ENCODE data around the gene SLC6A13.

Gene SLC6A13

DNA sequence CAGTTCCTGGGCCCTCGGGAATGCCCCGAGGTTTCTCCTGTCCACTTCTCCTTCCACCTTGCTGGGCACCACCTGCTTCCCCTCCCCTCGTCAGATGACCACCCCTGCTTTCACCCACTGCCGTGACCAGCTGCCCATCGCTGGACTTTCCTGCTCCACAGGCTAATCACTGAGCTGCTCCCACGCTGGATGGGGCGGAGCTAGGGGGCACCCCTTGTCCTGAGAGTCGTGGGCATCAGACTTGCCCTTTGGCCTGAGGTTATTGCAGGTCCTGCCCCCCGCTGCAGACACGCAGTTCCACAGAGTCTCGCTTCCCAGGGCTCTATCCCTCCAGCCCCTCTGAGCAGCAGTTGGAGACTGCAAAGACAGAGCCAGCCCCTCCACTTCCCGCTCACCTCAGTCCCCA, 49.1 kb downstream of the SLC6A13 start:
- DNase-seq: no peak

DNA sequence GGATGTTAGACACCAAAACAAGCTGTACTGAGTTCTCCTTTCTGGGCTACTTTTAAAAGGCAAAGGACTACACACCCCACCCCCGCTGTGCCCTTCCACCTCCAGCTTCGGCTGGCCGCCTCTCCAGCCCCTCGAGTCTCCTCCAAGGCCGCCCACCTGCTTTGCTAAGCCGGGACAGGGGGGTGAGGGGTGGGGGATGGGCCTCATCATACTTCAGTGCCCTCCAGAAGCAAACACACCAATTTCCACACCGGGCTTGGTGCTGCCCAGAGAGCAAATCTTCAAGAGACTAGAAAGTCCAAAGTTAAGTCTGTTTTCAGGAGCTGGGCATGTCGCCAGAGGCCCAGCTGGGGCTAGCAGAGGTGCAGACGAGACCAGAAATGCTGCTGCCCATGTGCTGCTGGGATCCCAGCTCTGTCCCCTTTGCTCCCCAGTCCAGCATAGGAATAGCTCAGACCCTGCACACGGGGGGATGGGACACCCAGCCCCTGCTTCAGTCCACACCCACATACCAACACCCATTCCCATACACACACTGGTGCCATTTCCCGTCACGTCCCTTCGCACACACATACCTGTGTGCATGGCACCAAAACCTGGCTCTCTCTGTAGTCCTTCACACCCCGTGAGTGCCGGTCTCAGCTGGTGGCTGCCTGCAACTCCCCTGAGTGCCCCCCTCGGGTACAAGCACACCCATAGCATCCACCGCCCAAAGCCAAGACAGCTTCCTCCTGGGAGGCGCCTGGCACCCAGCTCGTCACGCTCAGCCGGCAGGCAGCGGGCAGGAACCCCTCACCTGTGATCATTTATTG, 49.7 kb downstream of the SLC6A13 start:
- no peak for DNase-seq

DNA sequence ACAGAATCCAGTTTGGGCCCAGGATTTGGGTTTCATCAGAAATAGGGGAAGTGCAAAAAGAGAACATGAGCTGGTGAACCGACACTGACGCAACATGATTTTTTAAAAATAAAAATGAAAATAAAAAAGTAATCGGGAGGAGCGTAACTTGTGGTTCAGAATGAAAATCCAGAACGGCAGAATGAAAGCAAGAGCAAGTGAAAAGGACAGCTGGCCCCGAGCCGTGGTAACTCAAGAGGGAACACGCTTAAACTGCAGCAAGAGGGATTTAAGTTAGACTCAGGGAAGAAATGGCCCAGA, 50.3 kb downstream of the SLC6A13 start:
- DNase-seq: no peak

DNA sequence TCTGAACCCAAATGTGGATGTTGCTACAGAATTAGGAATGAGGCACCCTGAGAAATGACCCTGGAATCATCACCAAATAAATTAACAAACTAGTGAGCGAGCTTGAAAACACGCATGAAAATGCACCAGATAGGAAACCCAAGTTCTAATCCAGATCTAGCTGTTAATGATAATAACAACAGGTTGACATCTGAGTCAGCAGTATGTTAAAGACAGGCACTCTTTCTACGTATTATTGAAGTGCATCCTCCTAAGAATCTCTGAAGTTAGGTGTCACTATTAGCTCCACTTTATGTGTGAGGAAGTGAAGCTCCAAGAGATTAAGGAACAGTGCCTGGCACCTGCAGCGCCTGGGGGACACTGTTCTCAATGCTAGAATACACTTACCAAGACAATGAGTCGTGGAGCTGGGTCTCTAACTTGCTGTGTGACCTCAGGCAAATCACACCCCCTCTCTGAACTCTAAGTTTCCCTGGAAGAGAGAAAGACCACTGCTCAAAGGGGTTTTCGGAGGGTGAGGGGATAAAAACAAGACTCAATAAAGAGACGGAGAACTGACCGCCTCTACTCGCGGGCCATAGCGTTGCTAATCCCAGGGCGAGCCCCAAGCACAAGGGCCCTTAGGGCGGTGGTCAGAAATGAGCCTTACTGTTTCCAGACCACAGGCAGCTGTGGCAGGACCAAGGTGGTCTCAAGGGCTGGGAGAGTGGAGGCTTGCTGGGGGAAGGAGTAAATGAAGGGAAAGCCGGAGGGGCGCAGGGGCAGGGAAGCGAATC, 50.8 kb downstream of the SLC6A13 start:
- DNase-seq: no peak

DNA sequence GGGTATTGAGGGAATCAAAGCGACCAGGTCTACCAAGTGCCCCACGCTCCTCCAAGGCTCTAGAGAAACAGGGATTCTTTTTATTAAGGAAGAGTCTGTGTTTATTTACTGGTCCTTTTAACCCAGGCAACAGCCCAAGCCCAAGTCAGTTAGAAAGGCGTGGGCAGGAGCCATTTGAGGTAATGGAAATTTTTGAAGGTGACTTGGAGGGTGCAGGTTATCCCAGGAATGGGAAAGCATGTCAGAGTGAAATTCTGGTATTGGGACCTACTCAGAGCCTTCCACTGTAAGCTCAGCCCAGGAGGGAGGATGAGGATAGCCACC, 51.5 kb downstream of the SLC6A13 start:
- no peak for DNase-seq

DNA sequence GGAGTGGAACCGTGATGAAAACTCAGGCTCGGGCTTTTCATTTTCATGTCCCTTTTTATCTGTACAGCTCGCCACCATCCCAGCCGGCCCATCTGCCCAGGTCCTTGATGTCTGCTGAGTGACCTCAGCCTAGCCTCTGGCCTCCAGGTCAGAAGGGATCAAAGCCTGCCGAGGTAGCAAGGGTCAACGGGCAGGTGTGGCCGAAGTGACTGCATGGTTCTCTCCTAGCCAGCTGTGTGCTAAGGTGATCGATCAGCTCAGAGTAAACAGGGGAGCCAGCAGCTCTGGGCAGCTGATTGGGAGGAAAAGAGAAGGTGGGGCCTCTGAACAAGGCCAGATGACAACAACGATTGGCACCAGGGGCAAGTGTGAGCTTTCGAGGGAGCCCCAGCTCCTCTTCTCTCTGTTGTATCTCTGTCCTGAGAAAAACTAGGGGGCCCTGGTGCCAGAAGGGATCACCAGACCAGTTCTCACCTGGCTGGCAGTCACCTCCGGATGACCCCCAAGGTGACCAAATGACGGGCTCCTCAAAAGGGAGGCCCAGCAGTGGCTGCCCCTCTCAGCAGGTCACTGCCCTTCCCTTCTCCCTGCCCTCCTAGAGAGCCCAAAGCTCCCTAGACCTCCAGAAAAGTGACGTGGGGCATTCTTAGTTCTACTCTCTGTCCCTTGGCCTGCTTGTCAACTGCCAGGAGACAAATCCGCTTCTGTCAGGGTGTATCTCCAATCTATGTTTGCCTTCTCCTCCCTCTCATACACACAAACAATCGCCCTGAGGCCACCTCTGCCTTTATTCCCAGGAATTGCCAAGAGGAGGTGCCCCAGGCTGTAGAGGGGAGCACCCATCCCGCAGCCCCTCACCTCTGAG, 52.1 kb downstream of the SLC6A13 start:
- DNase-seq: no peak

DNA sequence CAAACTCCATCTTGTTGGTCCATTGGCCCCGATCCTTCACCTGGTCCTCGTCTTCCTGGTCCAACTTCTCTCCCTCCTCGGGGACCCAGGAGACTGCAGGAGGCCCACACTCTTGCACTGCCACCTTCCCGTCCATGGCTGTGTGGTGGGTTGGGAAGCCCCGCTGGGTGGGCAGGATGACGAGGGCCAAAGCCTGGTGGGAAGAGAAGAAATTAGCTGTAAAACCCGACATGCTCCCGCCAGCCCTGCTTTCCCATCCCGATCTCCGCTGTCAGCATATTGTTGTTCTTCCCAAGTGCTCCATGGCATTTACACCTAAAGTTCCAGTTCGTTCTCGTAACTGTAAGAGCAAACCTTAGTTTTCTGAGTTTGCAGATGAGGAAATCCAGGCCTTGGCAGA, 52.8 kb downstream of the SLC6A13 start:
- DNase-seq: no peak

DNA sequence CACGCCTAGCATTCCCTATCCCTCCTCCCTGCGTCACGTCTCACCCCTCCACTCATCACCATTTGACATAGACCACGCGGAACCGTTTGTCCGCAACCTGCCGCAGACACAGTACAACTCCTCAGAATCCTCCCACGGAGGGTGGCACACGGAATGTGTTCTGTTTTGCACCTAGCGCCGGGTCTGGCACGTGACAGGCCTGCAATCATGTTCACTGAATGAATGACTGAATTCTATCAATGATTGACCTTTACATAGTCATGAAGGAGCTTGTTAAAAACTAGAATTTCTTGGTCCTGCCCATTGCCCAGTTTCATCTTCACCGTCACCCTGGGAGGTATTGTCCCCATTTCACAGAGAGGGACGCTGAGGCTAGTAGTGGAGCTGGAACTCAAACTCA, 53.4 kb downstream of the SLC6A13 start:
- DNase-seq: no peak

DNA sequence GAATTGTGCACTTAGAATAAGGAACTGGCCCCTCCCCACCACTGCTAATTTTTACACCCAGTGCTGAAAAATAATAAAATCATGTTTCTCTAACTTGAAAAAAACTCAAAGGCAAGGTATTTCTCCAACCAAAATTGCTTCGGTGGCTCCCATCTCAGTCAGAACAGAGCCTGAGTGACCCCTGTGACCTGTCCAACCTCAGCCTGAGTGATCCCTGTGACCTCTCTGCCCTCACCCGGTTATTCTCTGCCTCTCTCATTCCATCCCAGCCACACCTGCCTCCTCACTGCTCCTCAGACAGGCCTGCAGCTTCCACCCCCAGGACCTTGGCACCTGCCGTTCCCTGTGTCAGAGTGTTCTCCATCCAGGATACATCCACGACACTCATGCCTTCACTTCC, 53.8 kb downstream of the SLC6A13 start:
- DNase-seq: no peak

DNA sequence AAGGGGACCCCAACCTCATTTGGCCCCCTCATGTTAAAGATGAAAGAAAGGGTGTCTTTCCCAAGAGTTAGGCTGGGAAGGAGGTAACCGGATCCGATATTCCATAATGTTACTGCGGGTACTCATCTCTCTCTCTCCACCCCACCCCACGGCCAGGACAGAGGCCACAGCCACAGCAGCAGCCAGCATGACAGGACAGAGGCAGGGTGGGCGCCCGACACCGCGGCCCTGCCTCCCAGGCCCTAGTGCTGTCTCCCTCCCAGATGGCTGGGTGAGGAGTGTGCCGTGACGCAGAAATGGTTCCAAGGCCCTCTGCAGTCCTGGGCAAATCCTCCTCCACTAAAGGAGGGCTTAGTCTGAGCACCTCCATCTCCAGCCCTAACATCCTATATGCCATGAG, 54.8 kb downstream of the SLC6A13 start:
- no peak for DNase-seq

DNA sequence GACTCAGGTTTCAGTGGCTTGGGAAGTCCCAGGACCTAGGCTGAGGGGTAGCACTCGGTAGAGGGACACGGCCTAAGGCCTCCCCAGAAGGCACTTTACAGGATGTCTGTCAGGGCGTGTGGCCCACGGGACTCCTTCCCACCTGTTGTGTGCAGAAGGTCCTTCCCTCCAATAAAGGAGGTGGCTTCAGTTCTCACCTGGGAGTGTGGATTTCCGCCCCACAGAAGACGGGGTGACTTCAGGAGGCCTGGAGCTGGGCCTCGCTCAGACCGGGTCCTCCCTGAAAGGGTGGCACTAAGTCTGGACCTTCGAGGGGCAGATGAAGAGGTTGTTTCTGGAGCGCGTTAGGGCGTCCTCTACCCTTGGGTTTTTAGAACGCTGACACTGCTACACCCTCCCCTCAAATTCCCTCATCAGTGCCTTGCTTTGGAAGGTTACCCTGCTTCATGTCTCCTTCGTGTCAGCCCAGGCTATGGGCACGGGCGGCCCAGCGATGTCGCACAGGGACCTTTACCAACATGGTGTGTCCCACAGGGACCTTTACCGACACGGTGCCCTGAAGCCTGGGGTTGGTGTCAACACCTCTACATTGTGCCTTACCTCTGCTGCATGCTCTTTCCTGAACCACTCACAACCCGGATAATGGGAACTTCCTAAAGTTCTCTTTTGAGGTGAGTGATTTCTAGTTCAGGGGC, 55.7 kb downstream of the SLC6A13 start:
- DNase-seq: no peak

DNA sequence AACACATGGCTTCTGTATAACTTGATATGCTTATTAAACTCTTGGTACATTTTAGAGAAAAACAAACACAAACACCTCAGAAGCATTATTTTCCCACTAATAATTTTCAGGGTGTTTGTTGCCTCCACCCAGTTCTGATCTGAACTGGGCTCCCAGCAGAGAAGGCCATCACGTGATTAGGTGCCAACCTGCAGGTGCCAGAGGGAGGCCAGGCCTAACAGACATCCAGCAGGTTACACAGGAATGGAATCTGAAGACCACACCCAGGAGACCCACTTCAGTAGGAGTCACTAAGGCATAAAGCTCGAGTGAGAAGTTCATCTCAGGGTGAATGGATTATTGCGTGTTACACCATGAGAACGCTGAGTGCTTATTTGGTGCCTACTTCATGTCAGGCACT, 57.6 kb downstream of the SLC6A13 start:
- no peak for DNase-seq

DNA sequence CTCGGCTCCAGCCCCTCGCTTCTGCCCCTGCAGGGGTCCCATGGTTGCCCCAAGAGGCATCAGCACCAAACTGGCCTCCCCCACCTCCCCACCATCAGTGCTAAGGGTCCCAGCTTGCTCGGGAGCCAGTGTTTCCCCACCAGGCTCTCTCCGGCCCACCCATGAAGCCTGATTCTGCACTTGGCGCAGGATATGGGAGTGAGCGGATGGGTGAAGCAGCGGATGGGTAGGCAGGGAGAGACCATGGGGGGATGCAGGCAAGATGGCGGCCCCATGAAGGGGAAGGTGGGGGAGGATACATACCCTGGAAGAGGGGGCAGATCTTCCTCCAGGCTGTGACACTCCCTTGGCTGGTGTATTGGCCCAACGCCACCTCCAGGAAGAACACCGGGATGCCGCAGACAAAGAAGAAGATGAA, 58.4 kb downstream of the SLC6A13 start:
- DNase-seq: no peak

DNA sequence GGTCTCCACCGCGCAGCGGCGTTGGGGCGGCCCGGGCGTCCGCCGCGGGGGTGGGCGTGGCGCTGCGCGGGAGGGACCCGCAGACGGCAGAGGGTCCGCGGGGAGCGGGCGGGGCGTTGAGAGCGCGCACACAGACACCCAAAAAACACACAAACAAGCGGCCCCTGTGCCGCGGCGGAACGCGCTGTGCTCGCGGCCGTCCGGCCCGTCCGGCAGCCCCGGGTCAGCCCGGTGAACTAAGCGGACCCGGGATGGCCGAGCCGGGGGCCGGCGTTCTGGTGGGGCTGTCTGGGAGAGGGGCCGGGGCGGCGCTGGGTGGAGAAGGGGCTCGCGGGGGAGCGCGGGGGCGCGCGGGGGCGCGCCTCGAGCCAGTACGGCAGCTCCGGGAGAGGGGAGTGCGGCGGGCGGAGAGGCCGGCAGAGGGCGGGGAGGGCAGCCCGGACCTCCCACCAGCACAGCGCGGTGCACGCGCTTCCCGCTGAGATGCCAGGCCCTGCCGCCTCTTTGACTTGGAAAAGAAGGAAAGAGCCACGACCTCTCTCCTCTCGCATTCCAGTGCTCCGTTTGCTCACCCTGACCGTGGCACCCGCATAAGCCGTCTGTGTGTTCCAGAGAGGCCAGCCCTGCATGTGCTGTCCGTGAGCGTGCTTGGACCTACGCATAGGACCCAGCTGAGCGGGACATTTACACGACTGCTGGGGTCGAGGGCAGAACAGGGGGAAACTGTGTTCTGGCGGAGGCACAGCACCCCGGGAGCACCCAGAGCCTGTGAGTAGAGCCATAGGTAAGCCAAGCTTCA, 59.0 kb downstream of the SLC6A13 start:
- no peak for DNase-seq

DNA sequence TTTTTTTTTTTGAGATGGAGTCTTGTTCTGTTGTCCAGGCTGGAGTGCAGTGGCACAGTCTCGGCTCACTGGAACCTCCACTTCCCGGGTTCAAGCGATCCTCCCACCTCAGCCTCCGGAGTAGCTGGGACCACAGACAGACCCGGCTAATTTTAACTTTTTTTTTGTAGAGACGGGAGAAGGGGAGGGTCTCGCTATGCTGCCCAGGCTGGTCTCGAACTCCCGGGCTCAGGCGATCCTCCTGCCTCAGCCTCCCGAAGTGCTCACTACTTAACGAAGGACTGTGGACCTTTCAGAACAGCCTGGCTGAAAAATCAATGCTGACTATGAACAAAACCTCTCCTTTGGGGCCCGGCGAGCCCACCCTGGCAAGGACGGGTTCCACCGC, 59.6 kb downstream of the SLC6A13 start:
- no peak for DNase-seq

DNA sequence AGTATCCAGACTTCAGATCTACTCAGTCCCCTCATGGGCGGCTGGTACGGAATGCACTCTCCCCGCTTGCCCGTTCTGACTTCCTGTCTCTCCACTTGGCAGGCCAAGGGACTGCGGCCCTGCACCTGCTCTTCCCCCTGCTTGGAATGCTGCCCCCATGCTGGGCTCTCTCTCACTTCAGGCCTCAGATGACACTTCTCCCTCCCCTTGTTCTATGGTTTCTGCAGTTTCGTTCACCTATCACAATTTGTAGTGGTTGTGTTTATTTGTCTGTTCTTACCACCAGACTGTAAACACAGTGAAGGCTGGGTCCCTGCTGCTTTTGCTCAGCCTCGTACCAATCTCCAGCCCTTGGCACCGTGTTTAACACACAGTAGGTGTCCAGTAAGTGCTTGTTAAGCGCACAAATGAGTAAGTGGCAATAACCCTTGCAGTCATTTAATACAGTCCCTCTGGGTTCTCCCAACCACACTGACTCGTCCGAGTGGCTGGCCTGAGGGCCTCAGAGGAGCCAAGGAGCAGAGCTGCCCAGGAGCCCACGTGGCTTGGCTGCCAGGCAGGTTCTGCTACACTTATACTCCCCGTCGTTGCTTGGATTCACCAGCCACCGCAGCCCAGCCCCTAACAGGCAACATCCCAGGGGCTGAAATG, 60.4 kb downstream of the SLC6A13 start:
- DNase-seq: no peak

DNA sequence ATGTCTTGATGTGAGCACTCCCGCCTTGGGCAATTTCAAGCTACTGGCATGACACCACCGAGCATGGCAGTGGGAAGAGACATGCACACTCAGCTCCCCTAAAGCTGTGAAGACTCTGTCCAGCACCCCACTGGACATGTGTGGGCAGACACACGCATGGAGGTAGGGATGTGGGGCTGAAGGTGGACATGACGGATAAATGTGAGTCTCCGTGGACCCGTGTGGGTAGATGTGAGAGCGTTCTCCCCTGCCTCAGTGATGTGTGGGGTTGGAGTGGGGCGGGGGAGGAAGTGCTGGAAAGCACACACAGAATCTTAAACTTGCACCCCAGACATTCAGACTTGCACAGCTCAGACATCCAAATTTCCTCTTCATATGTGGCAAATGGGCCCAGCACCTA, 61.3 kb downstream of the SLC6A13 start:
- no peak for DNase-seq

DNA sequence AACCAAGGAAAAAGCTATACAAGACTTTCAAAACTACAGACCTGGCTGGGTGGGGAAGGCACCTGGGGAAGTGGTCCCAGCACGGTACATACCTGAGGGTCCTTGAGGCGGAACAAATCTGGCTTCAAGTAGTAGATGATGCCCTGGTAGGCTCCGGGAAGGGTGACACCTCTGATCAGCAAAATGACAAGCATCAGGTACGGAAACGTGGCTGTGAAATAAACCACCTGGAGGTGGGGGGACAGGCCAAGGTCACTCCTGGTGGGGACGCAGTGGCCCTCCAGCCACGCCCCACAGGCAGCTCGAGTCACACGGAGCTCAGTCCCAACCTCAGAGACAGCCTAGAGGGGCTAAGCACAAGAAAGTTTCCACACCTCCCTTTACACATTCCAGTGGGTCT, 63.9 kb downstream of the SLC6A13 start:
- no peak for DNase-seq

DNA sequence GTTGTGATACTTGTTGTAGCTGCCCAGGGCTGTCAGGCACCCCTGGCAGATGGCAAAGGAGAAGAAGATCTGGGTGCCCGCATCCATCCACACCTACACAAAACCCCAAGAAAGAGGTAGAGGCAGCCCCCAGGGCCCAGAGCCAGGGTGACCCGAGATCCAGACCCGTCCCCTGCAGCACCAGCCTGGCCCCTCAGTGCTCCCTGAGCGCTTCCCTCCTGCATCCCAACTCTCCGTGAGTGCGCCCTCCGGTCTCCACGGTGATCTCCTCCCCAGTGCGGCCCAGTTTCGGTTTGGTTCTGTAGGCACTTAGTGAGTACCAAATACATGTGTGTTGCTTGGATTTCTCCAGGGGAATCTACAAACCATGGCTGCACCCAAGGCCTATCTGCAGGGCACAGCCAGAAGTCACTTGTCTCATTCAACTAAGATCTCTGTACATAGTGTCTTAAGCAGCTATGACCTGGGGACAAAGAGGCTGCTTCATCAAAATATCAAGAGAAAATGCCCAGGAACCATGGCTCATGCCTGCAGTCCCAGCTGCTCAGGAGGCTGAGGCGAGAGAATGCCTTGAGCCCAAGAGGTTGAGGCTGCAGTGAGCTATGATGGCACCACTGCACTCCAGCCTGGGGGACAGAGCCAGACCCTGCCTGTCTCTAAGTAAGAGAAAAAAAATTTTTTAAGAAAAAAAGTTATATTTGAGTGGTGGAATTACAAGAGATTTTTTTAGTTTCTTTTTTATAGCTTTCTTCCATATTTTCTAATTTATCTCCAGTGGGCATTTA, 64.5 kb downstream of the SLC6A13 start:
- no peak for DNase-seq

DNA sequence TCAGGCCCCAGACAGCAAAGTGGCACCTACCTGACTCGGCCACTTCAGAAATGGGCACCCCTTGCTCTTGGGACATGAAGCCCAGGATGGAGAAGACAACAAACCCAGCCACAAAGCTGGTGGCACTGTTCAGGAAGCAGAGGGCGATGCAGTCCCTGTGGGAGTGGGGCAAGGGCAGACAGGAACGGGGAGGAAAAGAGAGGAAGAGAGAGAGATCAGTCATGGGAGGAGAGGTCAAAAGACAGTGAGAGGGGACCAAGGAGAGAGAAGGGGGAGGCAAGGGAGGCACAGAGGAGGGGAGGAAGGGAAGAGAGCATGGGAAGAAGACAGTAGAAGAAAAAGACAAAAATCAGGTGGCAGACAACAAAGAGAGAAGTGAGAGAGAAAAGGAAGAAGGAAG, 65.3 kb downstream of the SLC6A13 start:
- no peak for DNase-seq

DNA sequence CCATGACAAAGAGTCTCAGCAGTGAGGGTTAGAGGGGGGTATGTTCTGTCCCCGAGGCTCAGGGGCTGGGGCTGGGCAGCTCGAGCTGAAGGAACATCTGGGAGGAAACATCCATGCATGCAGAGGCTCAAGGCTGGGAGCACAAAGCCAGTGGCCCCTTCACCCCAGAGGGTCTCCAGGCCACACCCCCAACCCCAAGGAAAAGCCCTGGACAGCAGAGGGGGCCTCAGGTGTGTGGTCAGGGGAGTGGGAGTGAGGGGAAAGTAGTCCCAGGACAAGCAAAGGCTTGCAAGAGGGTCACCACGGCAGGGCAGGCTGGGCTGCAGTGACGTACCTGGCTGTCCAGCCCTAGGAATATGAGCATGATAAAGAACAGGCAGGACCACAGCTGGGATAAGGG, 66.2 kb downstream of the SLC6A13 start:
- no peak for DNase-seq
